Neural cell (in vitro differentiated cells): ENCODE data around the gene PPFIBP2. TPM values are rescaled to one million over a fixed set of nuclear protein-coding genes. Genes with fewer than 3 reads are reported as not detected.

Experiments
- H2AFZ ChIP-seq: fragments of 200-600, 300-800 bp; sonication (generic), shearing (Covaris generic); 2 replicates; pipeline ENCODE4 v1.6.0; 2014; ENCODE audit warnings: low read depth, mild to moderate bottlenecking, antibody characterized with exemption, low read length, moderate library complexity
- H3F3A ChIP-seq: fragments of 200-600 bp; shearing (Covaris generic); 2 replicates; pipeline ENCODE4 v1.6.1; 2016; ENCODE audit warnings: mild to moderate bottlenecking, moderate library complexity, mixed read lengths, antibody characterized with exemption, low read length; ENCODE audit not compliant: insufficient read depth, poor library complexity, severe bottlenecking
- H3K27ac ChIP-seq: fragments of 200-600, 300-800 bp; sonication (generic), shearing (Covaris generic); 2 replicates; pipeline ENCODE4 v1.5.1; 2014; ENCODE audit warnings: mild to moderate bottlenecking, low read length, moderate library complexity
- H3K27me3 ChIP-seq: fragments of 300-800, 200-600 bp; sonication (generic), shearing (Covaris generic); 2 replicates; pipeline ENCODE4 v1.6.0; 2014; ENCODE audit warnings: mild to moderate bottlenecking, low read depth, low read length, moderate library complexity; ENCODE audit not compliant: insufficient read depth
- H3K36me3 ChIP-seq: fragments of 300-800, 200-600 bp; sonication (generic), shearing (Covaris generic); 2 replicates; pipeline ENCODE4 v1.5.1; 2014; ENCODE audit warnings: mild to moderate bottlenecking, antibody characterized with exemption, low read length, moderate library complexity; ENCODE audit not compliant: insufficient read depth
- H3K4me2 ChIP-seq: fragments of 300-800, 200-600 bp; sonication (generic), shearing (Covaris generic); 2 replicates; pipeline ENCODE4 v1.6.0; 2014; ENCODE audit warnings: mild to moderate bottlenecking, low read length
- H3K4me3 ChIP-seq: fragments of 300-800, 200-600 bp; sonication (generic), shearing (Covaris generic); 2 replicates; pipeline ENCODE4 v1.5.1; 2014; ENCODE audit warnings: mild to moderate bottlenecking, low read length, moderate library complexity
- H3K79me2 ChIP-seq: fragments of 200-600 bp; shearing (Covaris generic); replicated peaks from 2 replicates; pipeline ENCODE4 v1.6.0; 2014; ENCODE audit warnings: mild to moderate bottlenecking, low read length, moderate library complexity; ENCODE audit not compliant: insufficient read depth
- H3K9ac ChIP-seq: fragments of 300-800, 200-600 bp; sonication (generic), shearing (Covaris generic); 2 replicates; pipeline ENCODE4 v1.6.1; 2016; ENCODE audit warnings: mild to moderate bottlenecking, low read length, mixed read lengths
- H3K9me2 ChIP-seq: fragments of 200-600 bp; shearing (Covaris generic); 2 replicates; pipeline ENCODE4 v1.6.1; 2016; ENCODE audit warnings: mild to moderate bottlenecking, low read length, mixed read lengths; ENCODE audit not compliant: insufficient read depth
- H3K9me3 ChIP-seq: fragments of 200-600, 300-800 bp; sonication (generic), shearing (Covaris generic); 2 replicates; pipeline ENCODE4 v1.6.1; 2016; ENCODE audit warnings: mild to moderate bottlenecking, mixed run types, low read length, moderate library complexity, mixed read lengths
- H4K20me1 ChIP-seq: fragments of 200-600 bp; shearing (Covaris generic); 2 replicates; pipeline ENCODE4 v1.6.1; 2016; ENCODE audit warnings: mild to moderate bottlenecking, mixed run types; ENCODE audit not compliant: insufficient read depth
- EP300 ChIP-seq: fragments of 450-650 bp; conservative IDR thresholded peaks from 2 replicates; pipeline ENCODE4 v1.6.1; 2014; ENCODE audit warnings: antibody characterized with exemption, mild to moderate bottlenecking, moderate library complexity; ENCODE audit not compliant: poor library complexity, severe bottlenecking
- EZH2 ChIP-seq: fragments of 200-600, 300-800 bp; shearing (Covaris generic), sonication (generic); IDR thresholded peaks from 2 replicates; pipeline ENCODE4 v1.6.1; 2014; ENCODE audit warnings: antibody characterized with exemption, low read length, borderline replicate concordance, mild to moderate bottlenecking; ENCODE audit not compliant: insufficient read depth, poor library complexity, severe bottlenecking
- MXI1 ChIP-seq: fragments of 450-650 bp; conservative IDR thresholded peaks from 2 replicates; pipeline ENCODE4 v1.6.1; 2014; ENCODE audit warnings: antibody characterized with exemption, mild to moderate bottlenecking; ENCODE audit not compliant: poor library complexity, severe bottlenecking
- POLR2AphosphoS5 ChIP-seq: IDR thresholded peaks from 2 replicates; pipeline ENCODE4 v1.6.1; 2012
- RAD21 ChIP-seq: fragments of 450-650 bp; conservative IDR thresholded peaks from 2 replicates; pipeline ENCODE4 v1.6.1; 2014; ENCODE audit warnings: antibody characterized with exemption, mild to moderate bottlenecking, moderate library complexity
- REST ChIP-seq: IDR thresholded peaks from 2 replicates; pipeline ENCODE4 v1.6.1; 2012; ENCODE audit warnings: borderline replicate concordance
- SMC3 ChIP-seq: fragments of 450-650 bp; conservative IDR thresholded peaks from 2 replicates; pipeline ENCODE4 v1.6.1; 2014; ENCODE audit warnings: antibody characterized with exemption, mild to moderate bottlenecking, moderate library complexity; ENCODE audit not compliant: poor library complexity
- TAF1 ChIP-seq: IDR thresholded peaks from 2 replicates; pipeline ENCODE4 v1.6.1; 2012; ENCODE audit warnings: low read depth
- polyA plus RNA-seq: library from polyadenylated mRNA; depleted of rRNA; stranded (reverse); fragments of >200 nt; gene quantifications from 2 replicates; pipeline ENCODE4 v1.2.3, GENCODE V29; 2014
- TF ChIP-seq, protein P1 (sequence below): fragments of 450-650 bp; IDR thresholded peaks from 2 replicates; pipeline ENCODE4 v1.5.1; 2014; ENCODE audit warnings: antibody characterized with exemption, mild to moderate bottlenecking, moderate library complexity; ENCODE audit not compliant: poor library complexity, severe bottlenecking

PPFIBP2 gene
- polyA plus RNA-seq, 1 donor from 2014 or later: not detected

DNA sequence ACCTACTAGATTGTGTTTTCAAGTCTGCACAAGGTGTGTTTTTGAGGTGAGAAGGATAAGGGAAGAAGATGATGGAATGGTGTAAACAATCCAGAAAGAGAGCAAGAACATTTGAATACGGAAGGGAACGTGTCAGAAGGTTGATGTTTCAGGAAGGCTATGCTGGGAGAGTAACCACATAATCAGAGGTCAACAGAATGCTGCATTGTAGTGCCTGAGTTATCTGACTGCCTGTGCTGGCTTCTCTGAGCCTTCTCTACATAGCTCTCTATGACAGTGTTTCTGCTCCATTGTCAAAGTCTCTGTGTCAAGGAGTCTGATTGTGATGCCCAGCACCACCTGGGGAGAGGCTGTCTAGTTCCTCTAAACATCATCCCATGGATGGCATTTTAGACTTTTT, 85.4 kb downstream of the PPFIBP2 start:
- no peaks in the 10 kb centered on the region for H3K9me2 ChIP-seq
- H3K4me2 ChIP-seq: no peak overlapping the region
- H2AFZ ChIP-seq: no peak overlapping the region

GRCh38 chr11:7600205-7600775, 86.5 kb downstream of the PPFIBP2 start:
- no peaks in the 10 kb centered on the region for H3K9me3 ChIP-seq
- no peaks in the 10 kb centered on the region for H3K9me2 ChIP-seq
- no peaks in the 10 kb centered on the region for H4K20me1 ChIP-seq
- H2AFZ ChIP-seq: no peak overlapping the region
- no peak overlapping the region for H3K9ac ChIP-seq
- H3K27me3 ChIP-seq: no peaks in the 10 kb centered on the region
- H3K79me2 ChIP-seq: no peaks in the 10 kb centered on the region
- H3K27ac ChIP-seq: no peak overlapping the region
- no peak overlapping the region for H3K4me2 ChIP-seq
- H3K36me3 ChIP-seq: no peaks in the 10 kb centered on the region
- no peak overlapping the region for H3K4me3 ChIP-seq
- H3F3A ChIP-seq: no peaks in the 10 kb centered on the region
- TF ChIP-seq TAF1: no peak
- TF ChIP-seq EZH2: no peak
- TF ChIP-seq EP300: no peak
- no peak for TF ChIP-seq MXI1
- TF ChIP-seq SMC3: no peak
- TF ChIP-seq POLR2AphosphoS5: no peak
- TF ChIP-seq RAD21: no peak
- TF ChIP-seq REST: no peak

More for the DNA sequence above, 85.4 kb downstream of the PPFIBP2 start:
- H3F3A ChIP-seq: no peaks in the 10 kb centered on the region
- H4K20me1 ChIP-seq: no peaks in the 10 kb centered on the region
- no peak overlapping the region for H3K4me3 ChIP-seq
- H3K27me3 ChIP-seq: no peaks in the 10 kb centered on the region
- no peak overlapping the region for H3K27ac ChIP-seq
- H3K79me2 ChIP-seq: no peaks in the 10 kb centered on the region
- no peaks in the 10 kb centered on the region for H3K36me3 ChIP-seq
- H3K9ac ChIP-seq: no peak overlapping the region
- no peaks in the 10 kb centered on the region for H3K9me3 ChIP-seq
- TF ChIP-seq EZH2 (no peak), TAF1 (no peak), EP300 (no peak), POLR2AphosphoS5 (no peak), MXI1 (no peak), SMC3 (no peak), RAD21 (no peak), REST (no peak)
- TF ChIP-seq, protein P1, sequence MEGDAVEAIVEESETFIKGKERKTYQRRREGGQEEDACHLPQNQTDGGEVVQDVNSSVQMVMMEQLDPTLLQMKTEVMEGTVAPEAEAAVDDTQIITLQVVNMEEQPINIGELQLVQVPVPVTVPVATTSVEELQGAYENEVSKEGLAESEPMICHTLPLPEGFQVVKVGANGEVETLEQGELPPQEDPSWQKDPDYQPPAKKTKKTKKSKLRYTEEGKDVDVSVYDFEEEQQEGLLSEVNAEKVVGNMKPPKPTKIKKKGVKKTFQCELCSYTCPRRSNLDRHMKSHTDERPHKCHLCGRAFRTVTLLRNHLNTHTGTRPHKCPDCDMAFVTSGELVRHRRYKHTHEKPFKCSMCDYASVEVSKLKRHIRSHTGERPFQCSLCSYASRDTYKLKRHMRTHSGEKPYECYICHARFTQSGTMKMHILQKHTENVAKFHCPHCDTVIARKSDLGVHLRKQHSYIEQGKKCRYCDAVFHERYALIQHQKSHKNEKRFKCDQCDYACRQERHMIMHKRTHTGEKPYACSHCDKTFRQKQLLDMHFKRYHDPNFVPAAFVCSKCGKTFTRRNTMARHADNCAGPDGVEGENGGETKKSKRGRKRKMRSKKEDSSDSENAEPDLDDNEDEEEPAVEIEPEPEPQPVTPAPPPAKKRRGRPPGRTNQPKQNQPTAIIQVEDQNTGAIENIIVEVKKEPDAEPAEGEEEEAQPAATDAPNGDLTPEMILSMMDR: no peak
